ENCODE results near the gene PRR15L.

DNA sequence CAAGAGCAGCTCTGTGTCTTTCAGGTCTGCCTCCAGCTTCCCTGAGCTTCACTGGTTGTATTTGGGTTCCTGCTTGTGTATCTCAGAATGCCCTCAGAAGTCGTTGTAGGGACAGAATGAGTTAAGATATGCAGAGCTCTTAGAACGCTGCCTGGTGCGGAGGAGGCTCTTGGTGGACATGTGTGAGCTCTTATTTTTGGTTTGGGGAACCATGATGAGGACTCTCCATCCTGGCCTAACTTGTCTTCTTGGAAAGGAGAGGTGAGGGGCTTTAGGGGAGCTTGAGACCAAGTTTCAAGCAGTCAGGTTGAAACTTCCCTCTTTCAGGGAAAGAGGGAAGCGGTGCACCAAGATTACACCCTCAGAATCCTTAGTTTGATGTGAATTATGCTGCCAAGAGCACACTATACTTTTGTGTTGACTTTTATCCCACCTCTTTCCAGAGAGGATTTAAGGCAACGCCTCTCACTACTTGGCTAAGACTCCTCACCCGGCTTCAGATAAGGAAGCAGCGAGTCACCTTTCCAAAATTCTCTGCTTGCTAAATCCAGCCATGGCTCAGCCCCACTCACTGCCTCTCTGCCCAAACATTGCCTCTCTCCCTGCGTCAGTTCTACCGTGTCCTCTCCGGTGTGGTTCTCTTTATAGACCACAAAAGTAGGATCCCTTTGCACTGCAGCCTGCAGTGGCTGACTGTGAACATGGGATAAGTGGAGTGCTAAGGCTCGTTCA is 26.0 kb upstream of the PRR15L start:
- TF ChIP-seq POLR2A (IDR thresholded peaks at IDR 0.05) (no peak), POLR2AphosphoS5 (IDR thresholded peaks at IDR 0.05) (no peak), EP300 (IDR thresholded peaks at IDR 0.05; ENCODE audit: low read depth) (no peak)
- TF ChIP-seq, protein P1, sequence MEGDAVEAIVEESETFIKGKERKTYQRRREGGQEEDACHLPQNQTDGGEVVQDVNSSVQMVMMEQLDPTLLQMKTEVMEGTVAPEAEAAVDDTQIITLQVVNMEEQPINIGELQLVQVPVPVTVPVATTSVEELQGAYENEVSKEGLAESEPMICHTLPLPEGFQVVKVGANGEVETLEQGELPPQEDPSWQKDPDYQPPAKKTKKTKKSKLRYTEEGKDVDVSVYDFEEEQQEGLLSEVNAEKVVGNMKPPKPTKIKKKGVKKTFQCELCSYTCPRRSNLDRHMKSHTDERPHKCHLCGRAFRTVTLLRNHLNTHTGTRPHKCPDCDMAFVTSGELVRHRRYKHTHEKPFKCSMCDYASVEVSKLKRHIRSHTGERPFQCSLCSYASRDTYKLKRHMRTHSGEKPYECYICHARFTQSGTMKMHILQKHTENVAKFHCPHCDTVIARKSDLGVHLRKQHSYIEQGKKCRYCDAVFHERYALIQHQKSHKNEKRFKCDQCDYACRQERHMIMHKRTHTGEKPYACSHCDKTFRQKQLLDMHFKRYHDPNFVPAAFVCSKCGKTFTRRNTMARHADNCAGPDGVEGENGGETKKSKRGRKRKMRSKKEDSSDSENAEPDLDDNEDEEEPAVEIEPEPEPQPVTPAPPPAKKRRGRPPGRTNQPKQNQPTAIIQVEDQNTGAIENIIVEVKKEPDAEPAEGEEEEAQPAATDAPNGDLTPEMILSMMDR (IDR thresholded peaks at IDR 0.05): no peak
